MCF 10A (cell line): ENCODE measurements around the gene CA12. TPM values are rescaled to one million over a fixed set of nuclear protein-coding genes. Genes with fewer than 3 reads are reported as not detected.
A peak's percentile ranks its signal among the peaks of the same experiment; 100 is the strongest.
"Not testable (repeated sequence)": the region's sequence is repeated elsewhere in the genome, so short reads cannot be mapped to it uniquely, and the experiment has no call there.

Experiments used
- BruUV-seq: library from RNA; stranded (reverse); fragments of 400-500 nt; replicated peaks from 2 replicates; lab custom pipeline; 2021; lab: Mats Ljungman, UMichigan
- CTCF ChIA-PET: fragments of 300-600 bp; sonication (Branson Sonifier 250); formaldehyde crosslinking; extraction: SDS; loops from one replicate; lab custom pipeline; 2021; ENCODE audit warnings: antibody characterized with exemption, inconsistent platforms; lab: Yijun Ruan, JAX
- POLR2A ChIA-PET: fragments of 300-600, 350-650 bp; sonication (Branson Sonifier 250); formaldehyde crosslinking; extraction: SDS; loops from one replicate; lab custom pipeline; 2020; ENCODE audit warnings: antibody characterized with exemption, inconsistent platforms; lab: Yijun Ruan, JAX
- DNase-seq: peaks from one replicate; pipeline ENCODE4 v3.0.0-alpha.2; 2018; ENCODE audit not compliant: unreplicated experiment
- H3K27ac Mint-ChIP-seq: one replicate; pipeline ENCODE4 v1.8.0; 2022; ENCODE audit warnings: mild to moderate bottlenecking, low read depth, mixed read lengths; ENCODE audit not compliant: unreplicated experiment
- H3K27me3 Mint-ChIP-seq: one replicate; pipeline ENCODE4 v1.8.0; 2022; ENCODE audit warnings: mixed read lengths; ENCODE audit not compliant: insufficient read depth, unreplicated experiment
- H3K36me3 Mint-ChIP-seq: one replicate; pipeline ENCODE4 v1.8.0; 2022; ENCODE audit warnings: mild to moderate bottlenecking, moderate library complexity, mixed read lengths; ENCODE audit not compliant: insufficient read depth, unreplicated experiment
- H3K4me1 Mint-ChIP-seq: one replicate; pipeline ENCODE4 v1.8.0; 2022; ENCODE audit warnings: mixed read lengths; ENCODE audit not compliant: insufficient read depth, unreplicated experiment
- H3K4me3 Mint-ChIP-seq: one replicate; pipeline ENCODE4 v1.8.0; 2022; ENCODE audit warnings: mild to moderate bottlenecking, moderate library complexity, mixed read lengths; ENCODE audit not compliant: unreplicated experiment
- H3K9me3 Mint-ChIP-seq: one replicate; pipeline ENCODE4 v1.8.0; 2022; ENCODE audit warnings: mixed read lengths; ENCODE audit not compliant: unreplicated experiment
- CTCF ChIP-seq: fragments of 200-600 bp; IDR thresholded peaks from one replicate; pipeline ENCODE4 v1.8.0; 2022; ENCODE audit warnings: antibody characterized with exemption, mild to moderate bottlenecking; ENCODE audit not compliant: unreplicated experiment
- intact Hi-C: fragments of 100-400 bp; cut with micrococcal nuclease; formaldehyde crosslinking; loops from 2 replicates; pipeline ENCODE4 v1.14.1; 2022
- total RNA-seq: library from RNA; stranded (reverse); gene quantifications from 2 replicates; pipeline ENCODE4 v1.2.3, GENCODE V29; 2022

CA12 gene
- total RNA-seq, 1 experiment from 2014 or later = 19.6 TPM

- H3K27me3 Mint-ChIP-seq = no peaks in the 10 kb centered on the region
- intact Hi-C loops = no loop called here
- DNase-seq = peak; percentile 82
- BruUV-seq = no TSS peak
- ChIA-PET POLR2A (interaction anchor here (0.5 to 3.1 kb wide), 16 partner anchors 9 to 455 kb away, joined by 3 to 23 read pairs (median 5); partner anchors contain the start of gene CA12), CTCF (interaction anchor here (0.6 to 1.8 kb wide), 3 partner anchors 11 to 289 kb away, joined by 3 to 5 read pairs (median 3); no protein-coding TSS in a partner anchor)
- peak overlapping the region; percentile 62 for H3K4me3 Mint-ChIP-seq
- no peaks in the 10 kb centered on the region for H3K9me3 Mint-ChIP-seq
- TF ChIP-seq CTCF = no peak
- H3K4me1 Mint-ChIP-seq = peaks cover 37% of the 10 kb centered on the region
- peak overlapping the region; percentile 90 for H3K27ac Mint-ChIP-seq
- no peaks in the 10 kb centered on the region for H3K36me3 Mint-ChIP-seq
These were observed 33.3 kb downstream of the CA12 start for GRCh38 chr15:63348392-63348791.

- no peak for TF ChIP-seq CTCF
- intact Hi-C loops = no loop called here
- ChIA-PET CTCF (interaction anchor here (0.6 kb wide), 1 partner anchor 454 kb away, joined by 3 read pairs; no protein-coding TSS in a partner anchor), POLR2A (interaction anchor here (0.7 to 3.1 kb wide), 8 partner anchors 8 to 57 kb away, joined by 3 to 23 read pairs (median 4); no protein-coding TSS in a partner anchor)
- DNase-seq = no peak
- BruUV-seq = no TSS peak
- Mint-ChIP-seq H3K27me3 (no peaks in the 10 kb centered on the region), H3K27ac (no peak overlapping the region), H3K9me3 (no peaks in the 10 kb centered on the region), H3K4me1 (peaks cover 37% of the 10 kb centered on the region), H3K4me3 (no peak overlapping the region), H3K36me3 (no peaks in the 10 kb centered on the region)
These were observed 34.4 kb downstream of the CA12 start for GRCh38 chr15:63347074-63347857.

- intact Hi-C loops = no loop called here
- Mint-ChIP-seq H3K4me1 (peaks cover 28% of the 10 kb centered on the region), H3K4me3 (no peak overlapping the region), H3K36me3 (peaks cover 5% of the 10 kb centered on the region), H3K27me3 (no peaks in the 10 kb centered on the region), H3K9me3 (no peaks in the 10 kb centered on the region), H3K27ac (no peak overlapping the region)
- ChIA-PET CTCF (interaction anchor here (0.5 kb wide), 1 partner anchor 96 kb away, joined by 3 read pairs; no protein-coding TSS in a partner anchor), POLR2A (interaction anchor here (1.1 kb wide), 1 partner anchor 13 kb away, joined by 3 read pairs; no protein-coding TSS in a partner anchor)
- BruUV-seq = no TSS peak
- TF ChIP-seq CTCF = no peak
- no peak for DNase-seq
These were observed 36.3 kb downstream of the CA12 start for GRCh38 chr15:63345391-63345752.

GRCh38 chr15:63344731-63345390, 36.8 kb downstream of the CA12 start:
- Mint-ChIP-seq H3K36me3 (peaks cover 10% of the 10 kb centered on the region), H3K27ac (no peak overlapping the region), H3K9me3 (no peaks in the 10 kb centered on the region), H3K4me1 (peaks cover 28% of the 10 kb centered on the region), H3K27me3 (no peaks in the 10 kb centered on the region), H3K4me3 (no peak overlapping the region)
- DNase-seq = no peak
- POLR2A ChIA-PET = no interaction called here
- TF ChIP-seq CTCF = no peak
- CTCF ChIA-PET = no interaction called here
- BruUV-seq = no TSS peak
- intact Hi-C loops = no loop called here

- intact Hi-C loops, POLR2A ChIA-PET: not testable (repeated sequence)
- peaks cover 11% of the 10 kb centered on the region for H3K36me3 Mint-ChIP-seq
These were observed 38.6 kb downstream of the CA12 start for GRCh38 chr15:63342996-63343562.

More at GRCh38 chr15:63342996-63343562, 38.6 kb downstream of the CA12 start:
- H3K9me3 Mint-ChIP-seq, CTCF ChIA-PET, H3K27me3 Mint-ChIP-seq, H3K4me3 Mint-ChIP-seq, DNase-seq, BruUV-seq, H3K27ac Mint-ChIP-seq, H3K4me1 Mint-ChIP-seq: not testable (repeated sequence)
